IMR-90 (cell line): Measurements from ENCODE around the gene RPS15A. TPM values are rescaled to one million over a fixed set of nuclear protein-coding genes. Genes with fewer than 3 reads are reported as not detected.
"Not testable (repeated sequence)": the region's sequence is repeated elsewhere in the genome, so short reads cannot be mapped to it uniquely, and the experiment has no call there.

Source experiments
- ATAC-seq: fragments of 200-7000 bp; cut with Tn5 transposase; 2 replicates; pipeline ENCODE4 v1.9.1; 2020; ENCODE audit warnings: low read depth, mild to moderate bottlenecking, moderate library complexity
- BruUV-seq: library from RNA; stranded (reverse); fragments of 400-500 nt; replicated peaks from 2 replicates; lab custom pipeline; 2021; lab: Mats Ljungman, UMichigan
- CTCF ChIA-PET: fragments of 300-600 bp; formaldehyde crosslinking; extraction: SDS; loops from one replicate; lab custom pipeline; 2021; ENCODE audit warnings: antibody characterized with exemption; lab: Yijun Ruan, JAX
- POLR2A ChIA-PET: fragments of 300-600 bp; sonication (Branson Sonifier 250); formaldehyde crosslinking; loops from one replicate; lab custom pipeline; 2022; ENCODE audit warnings: antibody characterized with exemption; ENCODE audit not compliant: unreplicated experiment; lab: Charles Lee
- DNase-seq: peaks from one replicate; pipeline ENCODE4 v3.0.0; 2013
- H2AFZ ChIP-seq: replicated peaks from 2 replicates; pipeline ENCODE3; 2013; ENCODE audit warnings: low read length, mild to moderate bottlenecking; ENCODE audit not compliant: poor library complexity
- H2AK5ac ChIP-seq: 2 replicates; pipeline ENCODE4 v1.6.1; 2013; ENCODE audit warnings: low read depth, low read length, inconsistent platforms
- H2AK9ac ChIP-seq: replicated peaks from 2 replicates; pipeline ENCODE3; 2013; ENCODE audit warnings: mild to moderate bottlenecking, low read depth, low read length, moderate library complexity; ENCODE audit not compliant: poor library complexity
- H2BK120ac ChIP-seq: 2 replicates; pipeline ENCODE4 v1.6.1; 2013; ENCODE audit warnings: low read depth, low read length, inconsistent platforms
- H2BK15ac ChIP-seq: 3 replicates; pipeline ENCODE4 v1.6.1; 2013; ENCODE audit warnings: low read depth, low read length, inconsistent platforms
- H2BK20ac ChIP-seq: 2 replicates; pipeline ENCODE4 v1.6.1; 2013; ENCODE audit warnings: low read depth, mild to moderate bottlenecking, inconsistent platforms, low read length, moderate library complexity
- H2BK5ac ChIP-seq: 2 replicates; pipeline ENCODE4 v1.6.1; 2013; ENCODE audit warnings: mild to moderate bottlenecking, low read depth, low read length, inconsistent platforms; ENCODE audit not compliant: poor library complexity, severe bottlenecking
- H3K14ac ChIP-seq: replicated peaks from 2 replicates; pipeline ENCODE4 v1.6.1; 2013; ENCODE audit warnings: low read depth, low read length, inconsistent platforms
- H3K18ac ChIP-seq: 2 replicates; pipeline ENCODE4 v1.6.1; 2013; ENCODE audit warnings: low read depth, low read length, control low read depth
- H3K23ac ChIP-seq: 2 replicates; pipeline ENCODE4 v1.6.1; 2013; ENCODE audit warnings: low read depth, low read length, inconsistent platforms
- H3K27ac ChIP-seq: 2 replicates; pipeline ENCODE4 v1.5.1; 2013; ENCODE audit warnings: mild to moderate bottlenecking, control low read depth, low read length; ENCODE audit not compliant: insufficient read depth
- H3K27me3 ChIP-seq: 2 replicates; pipeline ENCODE4 v1.6.1; 2013; ENCODE audit warnings: low read length; ENCODE audit not compliant: control insufficient read depth, insufficient read depth
- H3K36me3 ChIP-seq: 2 replicates; pipeline ENCODE4 v1.6.1; 2013; ENCODE audit warnings: low read length, mixed read lengths; ENCODE audit not compliant: control insufficient read depth, insufficient read depth
- H3K4ac ChIP-seq: 2 replicates; pipeline ENCODE4 v1.6.1; 2013; ENCODE audit warnings: low read depth, low read length, inconsistent platforms
- H3K4me1 ChIP-seq: 2 replicates; pipeline ENCODE4 v1.6.1; 2013; ENCODE audit warnings: low read length, mixed read lengths; ENCODE audit not compliant: control insufficient read depth, insufficient read depth
- H3K4me2 ChIP-seq: 2 replicates; pipeline ENCODE4 v1.6.1; 2013; ENCODE audit warnings: low read depth, mild to moderate bottlenecking, control low read depth, low read length, moderate library complexity
- H3K4me3 ChIP-seq: 2 replicates; pipeline ENCODE4 v1.5.1; 2013; ENCODE audit warnings: low read depth, mild to moderate bottlenecking, control low read depth, low read length, moderate library complexity; ENCODE audit not compliant: insufficient read depth
- H3K56ac ChIP-seq: 2 replicates; pipeline ENCODE4 v1.6.1; 2013; ENCODE audit warnings: low read length, inconsistent platforms; ENCODE audit not compliant: insufficient read depth; ENCODE audit errors: extremely low read depth
- H3K79me1 ChIP-seq, 2 experiments: 2 replicates each; pipeline ENCODE4 v1.6.1; 2013; ENCODE audit warnings: low read length in 2 of 2, inconsistent platforms in 1 of 2, low read depth in 1 of 2
- H3K9ac ChIP-seq: 2 replicates; pipeline ENCODE4 v1.6.1; 2013; ENCODE audit warnings: low read depth, low read length, control low read depth
- H3K9me1 ChIP-seq: 2 replicates; pipeline ENCODE4 v1.6.1; 2013; ENCODE audit warnings: low read length, inconsistent platforms; ENCODE audit not compliant: insufficient read depth
- H3K9me3 ChIP-seq: 2 replicates; pipeline ENCODE4 v1.6.1; 2013; ENCODE audit warnings: low read length; ENCODE audit not compliant: control insufficient read depth, insufficient read depth
- H4K20me1 ChIP-seq: 2 replicates; pipeline ENCODE4 v1.6.1; 2013; ENCODE audit warnings: low read length, inconsistent platforms; ENCODE audit not compliant: insufficient read depth
- H4K5ac ChIP-seq: 2 replicates; pipeline ENCODE4 v1.6.1; 2013; ENCODE audit warnings: mild to moderate bottlenecking, low read depth, low read length, control low read depth
- H4K8ac ChIP-seq, 2 experiments: 2 replicates each; pipeline ENCODE4 v1.6.1; 2013; ENCODE audit warnings: low read depth in 2 of 2, low read length in 2 of 2, control low read depth in 1 of 2, inconsistent platforms in 1 of 2
- H4K91ac ChIP-seq: 2 replicates; pipeline ENCODE4 v1.6.1; 2013; ENCODE audit warnings: low read depth, low read length, inconsistent platforms; ENCODE audit not compliant: insufficient read depth
- WGBS, 2 experiments: methylation state at CpG; one replicate each; pipeline versions ENCODE4 v1.1.5 to v1.1.7; 2013; ENCODE audit warnings: missing lambda C conversion rate in 2 of 2; ENCODE audit not compliant: insufficient read length in 1 of 2; ENCODE audit errors: extremely low coverage in 2 of 2; 5-methylcytosine and 5-hydroxymethylcytosine counted together
- dilution Hi-C: fragments of 300-500 bp; cut with HindIII; formaldehyde crosslinking; loops from one replicate; pipeline ENCODE4 v1.14.3; 2018; ENCODE audit warnings: low sequenced_read_pairs; ENCODE audit not compliant: unreplicated experiment
- in situ Hi-C: fragments of 300-500 bp; cut with MboI; formaldehyde crosslinking; loops from 3 replicates; pipeline ENCODE4 v1.14.3; 2019; ENCODE audit warnings: low sequenced_read_pairs, inconsistent platforms, mixed read lengths
- intact Hi-C: fragments of 100-400 bp; cut with micrococcal nuclease; formaldehyde crosslinking; loops from 2 replicates; pipeline ENCODE4 v1.10.0; 2022
- polyA plus RNA-seq, 3 experiments: library from polyadenylated mRNA; depleted of rRNA; stranded (reverse); fragments of >200 nt; gene quantifications; 2 replicates each; pipeline ENCODE4 v1.2.3, GENCODE V29; 2012; ENCODE audit warnings: low replicate concordance in 1 of 3
- total RNA-seq: library from RNA; depleted of rRNA; stranded (reverse); fragments of >200 nt; gene quantifications from 2 replicates; pipeline ENCODE4 v1.2.3, GENCODE V29; 2012

RPS15A gene
- total and polyA plus RNA-seq, 2 of the 4 experiments (the other 2 are of a cell fraction) = 4,588 to 4,619 TPM

DNA sequence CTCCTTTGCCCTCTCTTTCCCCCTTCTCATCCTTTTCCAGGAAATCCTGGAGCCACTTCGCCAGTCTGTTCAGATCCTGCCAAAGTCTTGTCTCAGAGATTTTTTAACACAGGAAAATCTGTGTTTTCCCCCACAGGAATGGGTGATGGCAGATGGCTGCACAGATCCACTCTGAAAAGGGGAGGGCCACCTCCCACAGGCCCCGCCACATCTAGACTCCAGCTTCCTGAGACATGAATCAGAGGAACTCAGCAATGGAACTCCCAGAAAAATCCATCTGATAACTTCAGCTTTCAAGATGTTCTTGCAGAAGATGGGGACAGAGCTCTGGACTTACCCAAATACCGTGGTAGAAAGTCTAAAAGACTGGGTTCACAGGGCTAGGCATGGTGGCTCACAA, 50.1 kb downstream of the RPS15A start:
- POLR2A ChIA-PET, H3K9ac ChIP-seq, H2AFZ ChIP-seq, H3K14ac ChIP-seq, ATAC-seq, BruUV-seq, H3K4me3 ChIP-seq, H4K5ac ChIP-seq, H4K91ac ChIP-seq, H3K4ac ChIP-seq, H2AK5ac ChIP-seq, H3K79me1 ChIP-seq, H2BK120ac ChIP-seq, CTCF ChIA-PET, H2AK9ac ChIP-seq, intact Hi-C loops, H3K36me3 ChIP-seq, DNase-seq, H3K4me2 ChIP-seq, H3K27ac ChIP-seq, H3K56ac ChIP-seq, H3K18ac ChIP-seq, H3K9me1 ChIP-seq, H3K23ac ChIP-seq, H2BK5ac ChIP-seq, dilution Hi-C loops, H3K27me3 ChIP-seq, H3K4me1 ChIP-seq, H3K9me3 ChIP-seq, H4K20me1 ChIP-seq, in situ Hi-C loops, H4K8ac ChIP-seq, H2BK15ac ChIP-seq, H2BK20ac ChIP-seq: not testable (repeated sequence)
- WGBS, 2 experiments = no CpG with 5 or more reads among the region's 3 CpGs

- CTCF ChIA-PET = not testable (repeated sequence)
Observed at GRCh38 chr16:18738768-18739167, 51.4 kb downstream of the RPS15A start.

More at GRCh38 chr16:18738768-18739167, 51.4 kb downstream of the RPS15A start:
- H2AK5ac ChIP-seq, H3K27me3 ChIP-seq, H2BK120ac ChIP-seq, DNase-seq, H3K9ac ChIP-seq, BruUV-seq, H4K8ac ChIP-seq, H3K27ac ChIP-seq, H3K56ac ChIP-seq, ATAC-seq, H2BK5ac ChIP-seq, H3K4me2 ChIP-seq, H3K36me3 ChIP-seq, H3K14ac ChIP-seq, H4K20me1 ChIP-seq, H3K4me3 ChIP-seq, H4K5ac ChIP-seq, H3K18ac ChIP-seq, POLR2A ChIA-PET, H3K4me1 ChIP-seq, H4K91ac ChIP-seq, H3K23ac ChIP-seq, H2AFZ ChIP-seq, H2BK15ac ChIP-seq, H3K79me1 ChIP-seq, dilution Hi-C loops, H3K9me3 ChIP-seq, in situ Hi-C loops, H2BK20ac ChIP-seq, H3K4ac ChIP-seq, H2AK9ac ChIP-seq, H3K9me1 ChIP-seq, intact Hi-C loops: not testable (repeated sequence)
- no CpG with 5 or more reads among the region's 4 CpGs for WGBS, 2 experiments
